Right lobe of liver (tissue), 4 donors: ENCODE results near the gene HEATR3.

Experiments used
- CTCF ChIP-seq, 4 donors: fragments of 200-600 bp in 3 of 4; fragments of 450-650 bp in 1 of 4; IDR thresholded peaks; one replicate each; pipeline versions ENCODE4 v1.5.1 to v1.8.0; 2016 to 2022; ENCODE audit warnings: antibody characterized with exemption in 4 of 4, mild to moderate bottlenecking in 2 of 4
- POLR2A ChIP-seq: fragments of 450-650 bp; IDR thresholded peaks from one replicate; pipeline ENCODE4 v1.6.1; 2017; ENCODE audit warnings: antibody characterized with exemption, mild to moderate bottlenecking
- donor health status: DM: no; HTN: no; CAD: no.
- donor health status: DM: no; HTN: no; CAD: no.
- donor health status: DM: no; HTN: yes; CAD: no.

- TF ChIP-seq CTCF (IDR thresholded peaks at IDR 0.05) (no peak), POLR2A (no peak)
Measured at GRCh38 chr16:50114357-50115129, 48.8 kb downstream of the HEATR3 start.
